ENCODE measurements around the gene TRERF1.
"Not testable (repeated sequence)": the region's sequence is repeated elsewhere in the genome, so short reads cannot be mapped to it uniquely, and the experiment has no call there.

TRERF1 gene

GRCh38 chr6:42200035-42200434 is 251.7 kb downstream of the TRERF1 start:
- no peak for TF ChIP-seq CTCF (conservative IDR thresholded peaks at IDR 0.05; ENCODE audit: low read depth, low read length)
- no peak overlapping the region for H3K4me3 ChIP-seq (ENCODE audit: low read depth, low read length)
- peak; percentile 58 for DNase-seq (ENCODE audit: low read depth)

GRCh38 chr6:42199106-42199981 is 252.4 kb downstream of the TRERF1 start:
- H3K4me3 ChIP-seq (ENCODE audit: low read depth, low read length): no peak overlapping the region
- no peak for TF ChIP-seq CTCF (conservative IDR thresholded peaks at IDR 0.05; ENCODE audit: low read depth, low read length)
- DNase-seq (ENCODE audit: low read depth): peak; percentile 60

GRCh38 chr6:42197555-42198362 is 254.0 kb downstream of the TRERF1 start:
- no peak overlapping the region for H3K4me3 ChIP-seq (ENCODE audit: low read depth, low read length)
- peak; percentile 46 for DNase-seq (ENCODE audit: low read depth)
- TF ChIP-seq CTCF (conservative IDR thresholded peaks at IDR 0.05; ENCODE audit: low read depth, low read length): no peak

- TF ChIP-seq CTCF (conservative IDR thresholded peaks at IDR 0.05; ENCODE audit: low read depth, low read length): no peak
- no peak for DNase-seq (ENCODE audit: low read depth)
- no peak overlapping the region for H3K4me3 ChIP-seq (ENCODE audit: low read depth, low read length)
Measured at GRCh38 chr6:42195415-42195814, 256.3 kb downstream of the TRERF1 start.

GRCh38 chr6:42194056-42194455 is 257.7 kb downstream of the TRERF1 start:
- no peak for DNase-seq (ENCODE audit: low read depth)
- no peak for TF ChIP-seq CTCF (conservative IDR thresholded peaks at IDR 0.05; ENCODE audit: low read depth, low read length)
- no peak overlapping the region for H3K4me3 ChIP-seq (ENCODE audit: low read depth, low read length)

GRCh38 chr6:42193491-42193894 is 258.2 kb downstream of the TRERF1 start:
- no peak for TF ChIP-seq CTCF (conservative IDR thresholded peaks at IDR 0.05; ENCODE audit: low read depth, low read length)
- DNase-seq (ENCODE audit: low read depth): peak; percentile 30
- H3K4me3 ChIP-seq (ENCODE audit: low read depth, low read length): peak overlapping the region; percentile 38

GRCh38 chr6:42192385-42192784 is 259.3 kb downstream of the TRERF1 start:
- H3K4me3 ChIP-seq (ENCODE audit: low read depth, low read length); DNase-seq (ENCODE audit: low read depth): not testable (repeated sequence)

All from choroid plexus epithelial cell (primary cell).